Adrenal gland (tissue), 12 donors: ENCODE measurements around the gene AUTS2. TPM values are rescaled to one million over a fixed set of nuclear protein-coding genes. Genes with fewer than 3 reads are reported as not detected.

Experiments
- DNase-seq, 7 donors: peaks; one replicate each; pipeline ENCODE4 v3.0.0-alpha.2; 2019 to 2020
- H3K27ac ChIP-seq, 5 donors: fragments of 200-600 bp; sonication (generic) in 4 of 5; 1 replicate in 3 of 5; 2 replicates in 2 of 5; pipeline versions ENCODE4 v1.5.1 to v1.8.0; 2016 to 2020; ENCODE audit warnings: mild to moderate bottlenecking in 1 of 5
- H3K27me3 ChIP-seq: fragments of 200-600 bp; 2 replicates; pipeline ENCODE4 v1.8.0; 2021
- H3K36me3 ChIP-seq, 2 donors: fragments of 200-600 bp; replicated peaks in 1 of 2; 1 replicate in 1 of 2; 2 replicates in 1 of 2; pipeline versions ENCODE4 v1.5.1 to v1.8.0; 2018 to 2022
- H3K4me1 ChIP-seq, 2 donors: fragments of 200-600 bp; replicated peaks in 1 of 2; 1 replicate in 1 of 2; 2 replicates in 1 of 2; pipeline versions ENCODE4 v1.5.1 to v1.8.0; 2018 to 2021
- H3K4me3 ChIP-seq, 4 donors: fragments of 200-600 bp; sonication (generic) in 3 of 4; one replicate each; pipeline ENCODE4 v1.5.1; 2016 to 2018
- H3K9me3 ChIP-seq, 3 donors: fragments of 200-600 bp; sonication (generic) in 1 of 3; replicated peaks in 1 of 3; 1 replicate in 2 of 3; 2 replicates in 1 of 3; pipeline versions ENCODE4 v1.5.1 to v1.8.0; 2016 to 2021
- POLR2A ChIP-seq, 2 donors: fragments of 450-650 bp; IDR thresholded peaks; one replicate each; pipeline ENCODE4 v1.6.1; 2017; ENCODE audit warnings: antibody characterized with exemption in 2 of 2, mild to moderate bottlenecking in 2 of 2, moderate library complexity in 1 of 2
- WGBS, 4 donors: extraction: QIAGEN DNeasy Blood & Tissue Kit in 2 of 4; methylation state at CpG; one replicate each; pipeline versions ENCODE4 v1.1.5 to v1.1.7; 2013 to 2017; 5-methylcytosine and 5-hydroxymethylcytosine counted together
- intact Hi-C, 2 donors: fragments of 100-400 bp; cut with DNase I; formaldehyde crosslinking; loops; one replicate each; pipeline versions ENCODE4 v1.14.1 to v1.15.0; 2022 to 2023
- polyA plus RNA-seq, 3 donors: library from polyadenylated mRNA; stranded (reverse); fragments of 200-250 nt in 2 of 3; fragments of 350-450 nt in 1 of 3; fragmentation: Illumina TruSeq in 1 of 3; extraction: RNeasy Lipid Tissue Mini Kit (QIAGEN cat#74804) in 1 of 3; gene quantifications; one replicate each; pipeline ENCODE4 v1.2.3, GENCODE V29; 2013 to 2014
- total RNA-seq, 9 donors: library from RNA; depleted of rRNA in 4 of 9; stranded (reverse); fragments of >200 nt in 4 of 9; fragments of 120-200 nt in 1 of 9; fragmentation: NEBNext Ultra II Directional in 1 of 9; extraction: Animal tissue kit (Norgen Biotek cat#: 25700) in 1 of 9; gene quantifications; one replicate each; pipeline versions ENCODE4 v1.1.0 to v1.2.4, GENCODE V29; 2013 to 2023
- TF ChIP-seq, protein P1 (sequence below), 6 experiments: fragments of 450-650 bp in 4 of 6; fragments of 200-600 bp in 2 of 6; sonication (generic) in 1 of 6; IDR thresholded peaks; 1 replicate in 5 of 6; 2 replicates in 1 of 6; pipeline versions ENCODE4 v1.5.1 to v1.8.0; 2016 to 2021; ENCODE audit warnings: antibody characterized with exemption in 6 of 6, mild to moderate bottlenecking in 2 of 6, moderate library complexity in 1 of 6
- donor health status: healthy with polysubstance abuse.
- donor health status: Bipolar disorder and iron deficiency.
- donor health status: DM: yes; HTN: yes; CAD: no.
- donor health status: DM: no; HTN: no; CAD: no.
- donor health status: DM: no; HTN: no; CAD: no.
- donor health status: DM: yes; HTN: yes; CAD: no.

Gene AUTS2
- total and polyA plus RNA-seq, 12 donors, result 6.4 to 44.0 (median 15.2) TPM

DNA sequence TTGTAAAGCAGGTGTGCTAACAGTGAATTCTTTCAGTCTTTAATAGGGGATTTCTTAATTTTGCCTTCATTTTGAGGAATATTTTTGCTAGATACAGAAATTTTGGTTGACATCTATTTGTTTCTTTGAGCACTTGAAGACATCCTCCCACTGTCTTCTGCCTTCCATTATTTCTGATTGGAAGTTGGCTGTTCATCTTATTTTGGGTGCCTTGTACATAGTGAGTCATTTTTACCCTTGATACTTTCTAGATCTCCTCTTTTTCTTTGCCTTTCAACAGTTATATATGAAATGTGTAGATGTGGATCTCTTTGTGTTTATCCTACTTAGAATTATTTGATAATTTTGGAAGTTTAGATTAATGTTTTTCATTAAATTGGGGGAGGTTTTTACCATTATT lies 631.0 kb downstream of the AUTS2 start:
- Histone ChIP-seq H3K36me3 (no peaks in the 10 kb centered on the region), H3K27ac (no peak overlapping the region), H3K27me3 (no peaks in the 10 kb centered on the region), H3K4me3 (no peak overlapping the region), H3K4me1 (no peaks in the 10 kb centered on the region), H3K9me3 (peaks cover 0 to 11% (median 5%) of the 10 kb centered on the region in 3 donors)
- intact Hi-C loops, result no loop called here
- TF ChIP-seq, protein P1, sequence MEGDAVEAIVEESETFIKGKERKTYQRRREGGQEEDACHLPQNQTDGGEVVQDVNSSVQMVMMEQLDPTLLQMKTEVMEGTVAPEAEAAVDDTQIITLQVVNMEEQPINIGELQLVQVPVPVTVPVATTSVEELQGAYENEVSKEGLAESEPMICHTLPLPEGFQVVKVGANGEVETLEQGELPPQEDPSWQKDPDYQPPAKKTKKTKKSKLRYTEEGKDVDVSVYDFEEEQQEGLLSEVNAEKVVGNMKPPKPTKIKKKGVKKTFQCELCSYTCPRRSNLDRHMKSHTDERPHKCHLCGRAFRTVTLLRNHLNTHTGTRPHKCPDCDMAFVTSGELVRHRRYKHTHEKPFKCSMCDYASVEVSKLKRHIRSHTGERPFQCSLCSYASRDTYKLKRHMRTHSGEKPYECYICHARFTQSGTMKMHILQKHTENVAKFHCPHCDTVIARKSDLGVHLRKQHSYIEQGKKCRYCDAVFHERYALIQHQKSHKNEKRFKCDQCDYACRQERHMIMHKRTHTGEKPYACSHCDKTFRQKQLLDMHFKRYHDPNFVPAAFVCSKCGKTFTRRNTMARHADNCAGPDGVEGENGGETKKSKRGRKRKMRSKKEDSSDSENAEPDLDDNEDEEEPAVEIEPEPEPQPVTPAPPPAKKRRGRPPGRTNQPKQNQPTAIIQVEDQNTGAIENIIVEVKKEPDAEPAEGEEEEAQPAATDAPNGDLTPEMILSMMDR (IDR thresholded peaks at IDR 0.05), result no peak
- no peak for TF ChIP-seq POLR2A (IDR thresholded peaks at IDR 0.05)
- no peak for DNase-seq

DNA sequence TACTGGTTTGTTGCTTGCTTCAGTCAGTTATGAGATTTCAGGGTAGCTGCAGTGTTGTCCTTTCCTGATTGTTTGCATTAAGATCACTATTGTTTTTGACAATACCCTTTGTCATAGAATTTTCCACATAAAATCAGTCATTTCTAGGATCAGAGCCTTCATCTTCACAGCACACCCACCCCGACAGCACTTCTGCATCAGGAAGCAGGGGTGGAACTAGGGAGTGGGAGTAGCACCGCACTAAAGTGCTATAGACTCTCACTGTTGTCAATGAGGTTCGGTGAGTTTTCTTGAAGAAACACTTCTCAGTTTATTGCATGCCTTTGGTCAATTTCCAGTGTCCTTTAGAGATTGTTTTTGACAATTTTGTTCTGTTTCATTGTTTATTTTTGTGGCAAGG lies 632.5 kb downstream of the AUTS2 start:
- intact Hi-C loops, result no loop called here
- 95 to 100% (median 97%) methylated on average over 3 of the region's 3 CpGs for WGBS, 4 donors
- H3K4me3 ChIP-seq, result no peak overlapping the region

DNA sequence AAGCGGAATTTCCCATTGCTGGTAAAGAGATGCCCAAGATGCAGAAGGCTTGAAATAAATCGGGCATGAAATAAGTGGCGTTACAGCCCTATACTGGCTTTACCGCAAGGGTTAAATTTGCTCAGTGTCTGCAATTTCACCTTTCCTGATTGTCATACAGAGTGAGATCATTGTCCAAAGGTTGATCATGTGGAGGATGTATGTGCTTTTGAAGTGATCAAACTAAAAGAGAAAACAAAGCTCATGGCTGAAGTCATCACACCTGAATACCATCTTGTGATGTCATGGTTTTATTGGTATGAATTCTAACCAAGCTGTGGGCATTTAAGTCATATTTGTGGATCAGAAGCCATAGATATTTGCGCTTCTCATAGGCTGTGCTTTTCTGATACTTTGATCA lies 635.5 kb downstream of the AUTS2 start:
- intact Hi-C loops, result no loop called here
- Histone ChIP-seq H3K4me3 (no peak overlapping the region), H3K9me3 (peaks cover 0 to 6% (median 5%) of the 10 kb centered on the region in 3 donors), H3K27me3 (no peaks in the 10 kb centered on the region), H3K36me3 (no peaks in the 10 kb centered on the region), H3K27ac (no peak overlapping the region), H3K4me1 (no peaks in the 10 kb centered on the region)
- DNase-seq, result no peak
- WGBS, 4 donors, result 96 to 99% (median 97%) methylated on average over 5 of the region's 5 CpGs
- TF ChIP-seq, protein P1 (IDR thresholded peaks at IDR 0.05), result no peak
- TF ChIP-seq POLR2A (IDR thresholded peaks at IDR 0.05), result no peak

More for the DNA sequence above, 632.5 kb downstream of the AUTS2 start:
- Histone ChIP-seq H3K27ac (no peak overlapping the region), H3K27me3 (no peaks in the 10 kb centered on the region), H3K9me3 (peaks cover 0 to 11% (median 5%) of the 10 kb centered on the region in 3 donors), H3K36me3 (no peaks in the 10 kb centered on the region), H3K4me1 (no peaks in the 10 kb centered on the region)
- DNase-seq, result no peak
- TF ChIP-seq, protein P1 (IDR thresholded peaks at IDR 0.05), result no peak
- TF ChIP-seq POLR2A (IDR thresholded peaks at IDR 0.05), result no peak

DNA sequence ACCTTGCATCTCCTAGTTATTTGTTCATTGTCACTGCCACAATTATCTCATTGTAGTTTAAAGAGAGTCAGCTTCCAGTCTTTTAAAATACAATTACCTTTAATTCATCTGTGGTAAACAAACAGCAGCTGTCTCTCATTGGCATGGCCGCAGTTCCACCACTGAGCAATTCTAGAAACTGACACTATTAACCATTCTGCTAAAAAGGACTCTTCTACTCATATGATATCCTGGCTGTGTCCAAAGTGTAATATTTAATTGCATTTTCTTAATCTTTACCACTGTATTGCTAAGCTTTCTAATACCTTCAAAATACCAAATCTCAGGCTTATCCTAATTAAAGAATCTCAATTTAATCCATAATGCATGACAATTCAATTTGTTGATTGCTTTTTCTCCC lies 639.0 kb downstream of the AUTS2 start:
- Histone ChIP-seq H3K36me3 (no peaks in the 10 kb centered on the region), H3K4me1 (no peaks in the 10 kb centered on the region), H3K4me3 (no peak overlapping the region), H3K27me3 (no peaks in the 10 kb centered on the region), H3K27ac (no peak overlapping the region), H3K9me3 (no peaks in the 10 kb centered on the region)
- 93 to 100% (median 98%) methylated on average over 1 of the region's 1 CpG for WGBS, 4 donors
- TF ChIP-seq POLR2A (IDR thresholded peaks at IDR 0.05), result no peak
- TF ChIP-seq, protein P1 (IDR thresholded peaks at IDR 0.05), result no peak
- intact Hi-C loops, result no loop called here
- no peak for DNase-seq
